Tibial nerve (tissue), 4 donors: Measurements from ENCODE around the gene FZD4.

Experiments
- EP300 ChIP-seq, 2 donors: sonication (generic); formaldehyde crosslinking; IDR thresholded peaks; one replicate each; pipeline ENCODE4 v1.6.1; 2017; ENCODE audit warnings: antibody characterized with exemption in 2 of 2, mild to moderate bottlenecking in 1 of 2
- TF ChIP-seq, protein P1 (sequence below), 5 experiments: fragments of 200-600 bp in 3 of 5; fragments of 450-650 bp in 2 of 5; sonication (generic) in 3 of 5; IDR thresholded peaks; one replicate each; pipeline ENCODE4 v1.5.1; 2016 to 2019; ENCODE audit warnings: antibody characterized with exemption in 5 of 5, mild to moderate bottlenecking in 3 of 5, moderate library complexity in 2 of 5

DNA sequence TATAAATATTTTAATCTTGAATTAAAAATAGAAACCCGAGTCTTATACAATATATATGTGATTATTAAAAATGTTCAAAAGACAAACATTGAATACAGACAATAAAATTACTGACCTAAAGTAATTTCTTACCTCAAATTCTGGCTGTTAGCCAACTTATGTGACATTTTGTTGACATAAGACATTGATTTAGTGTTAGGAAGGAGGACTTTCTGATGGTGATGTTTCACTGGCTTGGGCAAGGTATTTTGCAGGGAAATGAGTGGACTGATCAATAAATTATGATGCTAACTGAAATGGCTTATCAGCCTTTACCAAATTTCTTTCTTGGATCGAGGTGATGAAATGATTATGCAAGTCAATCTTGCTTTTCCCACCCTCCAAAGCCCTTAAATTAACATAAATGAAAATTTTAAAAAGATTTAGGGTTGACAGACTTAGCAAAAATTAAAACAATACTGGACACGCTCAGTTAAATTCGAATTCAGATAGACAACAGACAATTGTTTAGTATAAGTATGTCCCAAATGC is 33.2 kb upstream of the FZD4 start:
- TF ChIP-seq, protein P1, sequence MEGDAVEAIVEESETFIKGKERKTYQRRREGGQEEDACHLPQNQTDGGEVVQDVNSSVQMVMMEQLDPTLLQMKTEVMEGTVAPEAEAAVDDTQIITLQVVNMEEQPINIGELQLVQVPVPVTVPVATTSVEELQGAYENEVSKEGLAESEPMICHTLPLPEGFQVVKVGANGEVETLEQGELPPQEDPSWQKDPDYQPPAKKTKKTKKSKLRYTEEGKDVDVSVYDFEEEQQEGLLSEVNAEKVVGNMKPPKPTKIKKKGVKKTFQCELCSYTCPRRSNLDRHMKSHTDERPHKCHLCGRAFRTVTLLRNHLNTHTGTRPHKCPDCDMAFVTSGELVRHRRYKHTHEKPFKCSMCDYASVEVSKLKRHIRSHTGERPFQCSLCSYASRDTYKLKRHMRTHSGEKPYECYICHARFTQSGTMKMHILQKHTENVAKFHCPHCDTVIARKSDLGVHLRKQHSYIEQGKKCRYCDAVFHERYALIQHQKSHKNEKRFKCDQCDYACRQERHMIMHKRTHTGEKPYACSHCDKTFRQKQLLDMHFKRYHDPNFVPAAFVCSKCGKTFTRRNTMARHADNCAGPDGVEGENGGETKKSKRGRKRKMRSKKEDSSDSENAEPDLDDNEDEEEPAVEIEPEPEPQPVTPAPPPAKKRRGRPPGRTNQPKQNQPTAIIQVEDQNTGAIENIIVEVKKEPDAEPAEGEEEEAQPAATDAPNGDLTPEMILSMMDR (IDR thresholded peaks at IDR 0.05): no peak
- no peak for TF ChIP-seq EP300 (IDR thresholded peaks at IDR 0.05)
